AG09319 (cell line): Measurements from ENCODE around the gene CYTL1.

Experiments used
- DNase-seq: peaks from one replicate; pipeline ENCODE4 v3.0.0-alpha.2; 2010; ENCODE audit warnings: low read depth; ENCODE audit errors: extremely low read depth
- CTCF ChIP-seq: IDR thresholded peaks from 2 replicates; pipeline ENCODE4 v1.5.1; 2011; ENCODE audit warnings: low read depth, mild to moderate bottlenecking, inconsistent platforms, low read length, moderate library complexity

The CYTL1 gene

GRCh38 chr4:4990329-4990728, 28.9 kb downstream of the CYTL1 start:
- no peak for DNase-seq
- no peak for TF ChIP-seq CTCF

GRCh38 chr4:4989083-4989622, 30.1 kb downstream of the CYTL1 start:
- no peak for TF ChIP-seq CTCF
- no peak for DNase-seq

GRCh38 chr4:4987656-4988055, 31.6 kb downstream of the CYTL1 start:
- no peak for DNase-seq
- no peak for TF ChIP-seq CTCF

GRCh38 chr4:4986841-4987240, 32.4 kb downstream of the CYTL1 start:
- no peak for DNase-seq
- TF ChIP-seq CTCF, result no peak

GRCh38 chr4:4985844-4986243, 33.4 kb downstream of the CYTL1 start:
- no peak for DNase-seq
- TF ChIP-seq CTCF, result peak; percentile 44

GRCh38 chr4:4985036-4985435, 34.2 kb downstream of the CYTL1 start:
- no peak for DNase-seq
- no peak for TF ChIP-seq CTCF

- TF ChIP-seq CTCF, result no peak
- DNase-seq, result no peak
These were observed 35.1 kb downstream of the CYTL1 start for GRCh38 chr4:4984186-4984585.
